Measurements from ENCODE around the gene MDFI. TPM values are rescaled to one million over a fixed set of nuclear protein-coding genes. Genes with fewer than 3 reads are reported as not detected.

The MDFI gene
- total RNA-seq, 1 donor from 2014 or later, result 61.2 TPM

DNA sequence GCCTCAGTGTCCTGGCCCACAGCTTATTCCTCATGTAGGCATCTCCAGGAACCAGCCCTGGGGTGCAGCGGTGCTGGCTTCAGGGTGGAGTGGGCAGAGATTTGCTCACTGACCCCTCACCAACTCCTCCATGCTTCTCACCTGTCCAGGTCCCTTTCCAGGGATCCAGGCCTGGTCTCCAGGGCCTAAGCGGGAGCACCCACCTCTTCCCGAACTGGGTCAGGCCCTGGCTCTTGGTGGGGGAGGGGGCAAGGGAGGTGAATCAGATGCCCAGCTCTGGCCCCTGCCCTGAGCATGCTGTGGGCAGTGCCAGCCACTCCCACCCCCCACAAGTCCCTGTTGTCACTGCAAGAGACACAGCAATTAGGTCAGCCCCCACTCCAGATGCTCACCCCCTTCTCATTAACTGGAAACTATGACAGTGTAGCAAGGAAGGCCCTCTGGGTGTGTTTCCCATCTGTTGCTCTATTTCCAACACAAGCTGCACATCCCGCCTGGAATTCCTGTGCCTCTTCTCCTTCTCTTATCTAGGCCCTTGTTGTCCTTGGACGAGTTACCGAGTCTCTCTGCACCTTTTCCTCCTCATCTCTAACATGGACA, 37.0 kb downstream of the MDFI start:
- DNase-seq (ENCODE audit: low read depth), result no peak
- H3K4me3 ChIP-seq (ENCODE audit: low read depth, low read length), result no peak overlapping the region
- TF ChIP-seq, protein P1, sequence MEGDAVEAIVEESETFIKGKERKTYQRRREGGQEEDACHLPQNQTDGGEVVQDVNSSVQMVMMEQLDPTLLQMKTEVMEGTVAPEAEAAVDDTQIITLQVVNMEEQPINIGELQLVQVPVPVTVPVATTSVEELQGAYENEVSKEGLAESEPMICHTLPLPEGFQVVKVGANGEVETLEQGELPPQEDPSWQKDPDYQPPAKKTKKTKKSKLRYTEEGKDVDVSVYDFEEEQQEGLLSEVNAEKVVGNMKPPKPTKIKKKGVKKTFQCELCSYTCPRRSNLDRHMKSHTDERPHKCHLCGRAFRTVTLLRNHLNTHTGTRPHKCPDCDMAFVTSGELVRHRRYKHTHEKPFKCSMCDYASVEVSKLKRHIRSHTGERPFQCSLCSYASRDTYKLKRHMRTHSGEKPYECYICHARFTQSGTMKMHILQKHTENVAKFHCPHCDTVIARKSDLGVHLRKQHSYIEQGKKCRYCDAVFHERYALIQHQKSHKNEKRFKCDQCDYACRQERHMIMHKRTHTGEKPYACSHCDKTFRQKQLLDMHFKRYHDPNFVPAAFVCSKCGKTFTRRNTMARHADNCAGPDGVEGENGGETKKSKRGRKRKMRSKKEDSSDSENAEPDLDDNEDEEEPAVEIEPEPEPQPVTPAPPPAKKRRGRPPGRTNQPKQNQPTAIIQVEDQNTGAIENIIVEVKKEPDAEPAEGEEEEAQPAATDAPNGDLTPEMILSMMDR (conservative IDR thresholded peaks at IDR 0.05; ENCODE audit: low read depth, low read length), result no peak

DNA sequence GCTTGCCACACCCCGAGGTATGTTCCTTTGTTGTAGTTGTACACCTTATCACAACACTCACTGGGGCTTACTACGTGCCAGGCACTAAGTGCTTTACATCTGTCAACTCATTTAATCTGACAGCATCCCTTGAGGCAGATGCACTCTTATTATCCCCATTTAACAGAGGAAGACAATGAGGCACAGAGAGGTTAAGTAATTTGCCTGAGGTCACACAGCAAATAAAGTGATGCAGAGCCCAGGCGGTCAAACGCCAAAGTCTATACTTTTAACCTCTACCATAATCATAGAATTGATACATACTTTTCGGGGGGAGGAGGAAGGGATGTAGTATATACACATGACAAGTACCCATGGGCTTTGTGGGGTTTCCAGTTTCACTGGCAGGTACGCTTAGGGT, 37.7 kb downstream of the MDFI start:
- no peak overlapping the region for H3K4me3 ChIP-seq (ENCODE audit: low read depth, low read length)
- no peak for DNase-seq (ENCODE audit: low read depth)
- TF ChIP-seq, protein P1 (conservative IDR thresholded peaks at IDR 0.05; ENCODE audit: low read depth, low read length), result no peak

DNA sequence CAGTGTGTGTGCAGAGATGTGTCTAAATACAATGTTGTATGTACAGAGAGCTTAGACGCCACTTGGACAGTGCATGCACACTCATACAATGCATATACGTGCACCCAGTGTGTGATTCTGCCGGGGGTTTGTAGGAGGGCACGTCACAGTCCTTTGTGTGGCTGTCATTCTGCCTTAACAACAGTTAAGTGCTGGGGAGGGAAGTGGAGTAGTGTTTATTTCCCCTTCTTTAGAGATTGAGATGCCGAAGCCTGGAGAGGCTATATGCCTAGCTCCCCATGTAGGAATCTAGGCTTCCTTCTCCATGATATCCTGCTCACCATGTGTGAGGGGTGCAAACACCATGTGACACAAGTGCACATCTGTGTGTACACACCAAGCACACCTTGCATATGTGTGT, 38.2 kb downstream of the MDFI start:
- H3K4me3 ChIP-seq (ENCODE audit: low read depth, low read length), result no peak overlapping the region
- DNase-seq (ENCODE audit: low read depth), result no peak
- TF ChIP-seq, protein P1 (conservative IDR thresholded peaks at IDR 0.05; ENCODE audit: low read depth, low read length), result no peak

DNA sequence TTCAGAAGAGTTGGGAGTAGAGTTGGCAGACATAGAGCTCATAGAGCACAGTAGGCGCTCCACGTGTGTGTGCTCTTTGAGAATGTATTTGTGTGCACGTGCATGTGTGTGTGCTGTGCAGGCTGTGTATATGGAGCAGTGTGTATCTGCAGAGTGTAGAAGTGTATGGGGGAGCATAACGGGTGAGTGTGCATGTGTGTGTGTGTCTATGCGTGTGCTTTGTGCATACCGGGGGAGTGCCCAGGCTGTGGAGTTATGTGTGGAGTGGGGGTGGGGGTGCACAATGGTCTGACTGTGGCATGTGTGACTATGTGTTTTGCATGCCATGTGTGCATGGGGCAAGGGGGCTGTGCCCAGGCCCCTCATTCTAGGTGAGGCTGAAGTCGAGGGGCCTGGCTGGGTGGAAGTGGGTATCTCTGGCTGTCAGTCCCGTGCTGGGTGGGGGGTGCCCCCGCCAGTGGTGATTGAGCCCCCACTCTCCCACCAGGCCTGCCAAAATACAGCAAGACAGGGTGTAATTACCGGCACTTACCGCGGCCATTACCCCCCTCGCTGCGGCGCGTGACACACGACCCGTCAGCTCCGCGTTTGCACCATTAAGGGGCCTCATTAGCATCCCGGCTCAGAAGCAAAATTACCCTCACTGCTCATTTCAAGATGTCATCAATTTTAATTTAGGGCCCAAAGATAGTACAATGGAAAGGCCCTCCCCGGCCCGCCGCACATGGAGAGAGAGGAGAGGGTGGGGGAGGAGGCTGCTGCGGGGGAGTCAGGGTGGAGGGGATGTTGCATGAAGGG, 39.1 kb downstream of the MDFI start:
- DNase-seq (ENCODE audit: low read depth), result no peak
- no peak overlapping the region for H3K4me3 ChIP-seq (ENCODE audit: low read depth, low read length)
- TF ChIP-seq, protein P1 (conservative IDR thresholded peaks at IDR 0.05; ENCODE audit: low read depth, low read length), result no peak

DNA sequence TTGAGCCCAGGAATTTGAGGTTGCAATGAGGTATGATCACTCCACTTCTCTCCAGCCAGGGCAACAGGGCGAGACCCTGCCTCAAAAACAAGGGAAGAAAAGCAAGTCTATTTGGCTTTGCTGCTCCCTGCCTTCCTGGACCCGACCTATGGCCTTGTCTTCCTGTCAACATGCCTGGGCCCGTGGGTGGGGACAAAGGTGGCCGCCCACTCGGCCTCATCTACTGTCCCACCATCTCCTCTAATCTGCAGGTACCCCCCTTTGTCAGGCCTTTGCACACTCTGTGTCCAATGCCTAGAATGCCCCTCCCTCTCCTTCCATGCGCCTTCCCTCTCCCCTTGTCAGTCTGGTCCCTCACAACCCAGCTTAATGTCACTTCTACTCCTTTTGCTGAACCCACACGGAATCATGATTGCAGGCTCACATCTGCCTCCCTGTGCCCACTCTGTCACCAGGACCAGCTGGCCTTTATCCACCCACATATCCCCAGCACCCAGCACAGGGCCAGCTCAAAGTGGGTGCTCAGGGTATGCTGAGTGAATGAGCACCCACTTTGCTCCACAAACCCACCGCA, 40.3 kb downstream of the MDFI start:
- no peak overlapping the region for H3K4me3 ChIP-seq (ENCODE audit: low read depth, low read length)
- TF ChIP-seq, protein P1 (conservative IDR thresholded peaks at IDR 0.05; ENCODE audit: low read depth, low read length), result no peak
- no peak for DNase-seq (ENCODE audit: low read depth)

DNA sequence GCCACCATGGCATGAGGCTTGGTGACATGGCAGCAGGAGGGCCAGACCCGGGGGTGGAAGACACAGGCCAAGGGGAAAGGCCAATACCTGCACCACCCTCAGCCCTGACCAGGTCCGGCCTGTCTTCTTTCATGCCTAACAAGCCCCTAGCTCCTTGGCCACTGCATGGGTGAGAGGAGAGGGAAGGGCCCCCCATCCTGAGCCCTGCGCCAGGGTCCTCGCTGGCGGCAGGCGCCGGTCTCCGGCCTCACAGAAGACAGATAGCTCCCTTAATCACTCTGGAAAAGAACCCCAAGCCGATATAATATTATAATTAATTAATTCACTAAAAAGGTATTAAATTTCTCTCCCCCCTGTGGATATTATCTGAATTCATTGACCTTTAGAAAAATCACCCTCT, 41.4 kb downstream of the MDFI start:
- TF ChIP-seq, protein P1 (conservative IDR thresholded peaks at IDR 0.05; ENCODE audit: low read depth, low read length), result no peak
- H3K4me3 ChIP-seq (ENCODE audit: low read depth, low read length), result no peak overlapping the region
- DNase-seq (ENCODE audit: low read depth), result no peak
